ENCODE data around the gene TOP3A.
A peak's percentile ranks its signal among the peaks of the same experiment; 100 is the strongest.
"Not testable (repeated sequence)": the region's sequence is repeated elsewhere in the genome, so short reads cannot be mapped to it uniquely, and the experiment has no call there.

Gene TOP3A, protein sequence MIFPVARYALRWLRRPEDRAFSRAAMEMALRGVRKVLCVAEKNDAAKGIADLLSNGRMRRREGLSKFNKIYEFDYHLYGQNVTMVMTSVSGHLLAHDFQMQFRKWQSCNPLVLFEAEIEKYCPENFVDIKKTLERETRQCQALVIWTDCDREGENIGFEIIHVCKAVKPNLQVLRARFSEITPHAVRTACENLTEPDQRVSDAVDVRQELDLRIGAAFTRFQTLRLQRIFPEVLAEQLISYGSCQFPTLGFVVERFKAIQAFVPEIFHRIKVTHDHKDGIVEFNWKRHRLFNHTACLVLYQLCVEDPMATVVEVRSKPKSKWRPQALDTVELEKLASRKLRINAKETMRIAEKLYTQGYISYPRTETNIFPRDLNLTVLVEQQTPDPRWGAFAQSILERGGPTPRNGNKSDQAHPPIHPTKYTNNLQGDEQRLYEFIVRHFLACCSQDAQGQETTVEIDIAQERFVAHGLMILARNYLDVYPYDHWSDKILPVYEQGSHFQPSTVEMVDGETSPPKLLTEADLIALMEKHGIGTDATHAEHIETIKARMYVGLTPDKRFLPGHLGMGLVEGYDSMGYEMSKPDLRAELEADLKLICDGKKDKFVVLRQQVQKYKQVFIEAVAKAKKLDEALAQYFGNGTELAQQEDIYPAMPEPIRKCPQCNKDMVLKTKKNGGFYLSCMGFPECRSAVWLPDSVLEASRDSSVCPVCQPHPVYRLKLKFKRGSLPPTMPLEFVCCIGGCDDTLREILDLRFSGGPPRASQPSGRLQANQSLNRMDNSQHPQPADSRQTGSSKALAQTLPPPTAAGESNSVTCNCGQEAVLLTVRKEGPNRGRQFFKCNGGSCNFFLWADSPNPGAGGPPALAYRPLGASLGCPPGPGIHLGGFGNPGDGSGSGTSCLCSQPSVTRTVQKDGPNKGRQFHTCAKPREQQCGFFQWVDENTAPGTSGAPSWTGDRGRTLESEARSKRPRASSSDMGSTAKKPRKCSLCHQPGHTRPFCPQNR

DNA sequence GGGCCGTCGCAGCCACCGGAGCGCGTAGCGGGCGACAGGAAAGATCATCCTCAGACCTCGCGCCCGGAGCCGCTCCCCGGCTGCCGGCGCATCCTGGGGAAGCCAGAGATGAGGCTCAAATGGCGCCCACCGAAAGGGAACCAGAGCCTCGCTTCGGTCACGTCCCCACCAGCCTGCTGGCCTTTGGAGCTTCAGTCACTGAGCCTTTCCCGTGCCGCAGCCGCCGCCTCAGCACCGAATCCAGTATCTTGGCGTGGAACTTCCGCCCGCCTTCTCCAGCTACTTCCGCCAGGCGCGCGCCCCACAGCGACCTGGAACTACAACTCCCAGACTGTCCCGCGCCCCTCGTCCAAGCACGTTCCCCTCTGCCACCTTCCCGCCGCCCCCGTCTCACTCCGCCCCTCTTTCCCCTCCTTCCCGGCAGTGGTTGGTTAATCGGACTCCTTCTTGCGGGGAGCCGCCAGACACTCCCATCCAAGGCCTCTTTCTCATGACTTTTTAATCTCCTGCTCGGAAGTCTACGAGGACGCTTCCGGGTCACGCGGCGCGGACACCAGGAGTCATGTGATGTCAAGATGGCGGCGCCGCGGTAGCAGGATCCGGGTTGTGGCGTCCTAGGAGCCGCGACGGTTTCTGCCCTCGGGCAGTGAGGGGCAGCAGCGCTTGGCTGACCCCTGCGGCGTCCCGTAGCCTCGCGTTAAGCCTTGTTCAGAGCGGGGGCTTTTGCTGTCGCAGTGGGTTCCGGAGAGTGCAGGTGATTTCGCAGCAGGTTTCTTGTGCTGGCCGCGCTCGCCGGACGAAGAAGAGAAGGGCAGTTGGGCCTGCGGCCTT lies at the start of gene TOP3A, which contains the start of gene SMCR8:
TSS of gene TOP3A (minus strand) at position 264 of the 831 bp plus-strand sequence. CDS start at position 48, 216 bp downstream.
TSS of gene SMCR8 (plus strand) at position 563 of the 831 bp plus-strand sequence. CDS start 497 bp downstream, outside the sequence.
- peak; percentile 77 to 81 for DNase-seq

DNA sequence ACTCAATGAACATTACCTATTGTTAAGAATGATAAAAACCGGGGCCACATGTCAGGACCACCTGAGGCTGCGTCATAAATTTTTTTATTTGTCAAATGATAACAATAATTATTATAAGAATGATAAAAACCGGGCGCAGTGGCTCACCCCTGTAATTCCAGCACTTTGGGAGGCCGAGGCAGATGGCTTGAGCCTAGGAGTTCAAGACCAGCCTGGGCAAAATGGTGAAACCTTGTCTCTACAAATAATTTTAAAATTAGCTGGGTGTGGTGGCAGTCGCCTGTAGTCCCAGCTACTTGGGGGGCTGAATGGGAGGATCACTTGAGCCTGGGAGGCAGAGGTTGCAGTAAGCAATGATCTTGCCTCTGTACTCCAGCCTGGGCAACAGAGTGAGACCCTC lies 49.4 kb upstream of the TOP3A start:
- DNase-seq = no peak

DNA sequence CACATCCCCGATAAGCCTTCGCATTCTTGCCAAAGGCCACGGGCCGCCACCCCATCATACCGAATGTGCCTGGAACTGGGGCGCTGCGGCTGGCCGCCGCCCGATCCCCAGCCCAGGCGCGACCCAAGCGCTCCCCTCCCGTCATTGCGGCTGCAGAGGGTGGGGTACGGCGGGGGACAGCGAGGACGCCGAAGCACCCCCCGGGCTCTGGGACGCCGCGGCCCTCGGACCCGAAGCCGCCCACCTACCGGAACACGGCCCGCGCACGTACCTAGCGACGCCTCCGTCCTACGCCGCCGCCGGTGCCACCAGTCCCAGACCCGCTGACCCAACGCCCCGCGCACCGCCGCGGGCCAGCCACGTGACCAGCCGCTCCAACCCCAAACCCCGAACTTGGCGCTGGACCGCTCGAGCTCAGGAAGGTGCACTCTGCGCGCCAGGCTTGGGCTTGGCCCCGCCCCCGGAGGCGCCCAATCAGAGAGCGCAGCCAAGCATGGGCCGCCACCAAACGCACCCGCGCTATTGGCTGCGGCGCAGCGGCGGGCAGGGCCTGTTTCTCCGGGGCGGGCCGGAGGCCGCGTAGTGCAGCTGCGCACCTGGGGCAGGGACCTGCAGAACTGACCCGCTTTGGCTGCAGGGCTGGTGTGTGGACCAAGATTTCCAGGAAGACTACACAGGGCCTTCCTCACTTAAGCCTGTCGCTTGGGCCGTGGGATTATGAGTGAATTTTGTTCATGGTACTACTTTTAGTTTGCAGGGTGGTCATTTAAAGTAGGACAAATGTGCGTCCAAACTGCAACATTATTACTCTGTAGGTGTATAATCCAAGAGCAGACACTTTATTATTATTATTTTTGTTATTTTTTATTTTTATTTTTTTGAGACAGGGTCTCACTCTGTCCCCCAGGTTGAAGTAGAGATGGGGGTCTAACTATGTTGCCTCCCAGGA lies 48.6 kb upstream of the TOP3A start, which contains the start of gene SHMT1:
TSS of gene SHMT1 (minus strand) at position 450 of the 949 bp plus-strand sequence. CDS start 7,569 bp downstream, outside the sequence.
- DNase-seq = peak; percentile 53 to 64

DNA sequence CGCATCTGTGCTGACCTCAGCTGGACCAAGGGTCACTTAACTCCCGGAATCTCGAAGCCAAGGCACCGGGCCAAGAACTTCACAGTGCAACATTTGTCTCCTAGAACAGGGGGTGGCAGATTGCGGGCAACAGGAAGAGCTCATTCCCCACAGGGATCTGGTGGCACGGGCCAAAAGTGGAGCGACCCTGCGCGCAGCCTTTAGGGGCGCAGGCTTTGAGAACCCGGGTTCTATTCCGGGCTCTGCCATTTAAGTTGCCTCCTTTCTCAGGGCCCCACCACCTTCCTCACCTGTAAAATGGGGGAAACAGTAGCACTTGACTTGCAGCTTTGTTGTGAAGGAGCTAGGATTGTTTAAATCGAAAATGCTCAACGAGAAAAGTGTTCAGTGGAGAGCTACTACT lies 47.9 kb upstream of the TOP3A start:
- no peak for DNase-seq

DNA sequence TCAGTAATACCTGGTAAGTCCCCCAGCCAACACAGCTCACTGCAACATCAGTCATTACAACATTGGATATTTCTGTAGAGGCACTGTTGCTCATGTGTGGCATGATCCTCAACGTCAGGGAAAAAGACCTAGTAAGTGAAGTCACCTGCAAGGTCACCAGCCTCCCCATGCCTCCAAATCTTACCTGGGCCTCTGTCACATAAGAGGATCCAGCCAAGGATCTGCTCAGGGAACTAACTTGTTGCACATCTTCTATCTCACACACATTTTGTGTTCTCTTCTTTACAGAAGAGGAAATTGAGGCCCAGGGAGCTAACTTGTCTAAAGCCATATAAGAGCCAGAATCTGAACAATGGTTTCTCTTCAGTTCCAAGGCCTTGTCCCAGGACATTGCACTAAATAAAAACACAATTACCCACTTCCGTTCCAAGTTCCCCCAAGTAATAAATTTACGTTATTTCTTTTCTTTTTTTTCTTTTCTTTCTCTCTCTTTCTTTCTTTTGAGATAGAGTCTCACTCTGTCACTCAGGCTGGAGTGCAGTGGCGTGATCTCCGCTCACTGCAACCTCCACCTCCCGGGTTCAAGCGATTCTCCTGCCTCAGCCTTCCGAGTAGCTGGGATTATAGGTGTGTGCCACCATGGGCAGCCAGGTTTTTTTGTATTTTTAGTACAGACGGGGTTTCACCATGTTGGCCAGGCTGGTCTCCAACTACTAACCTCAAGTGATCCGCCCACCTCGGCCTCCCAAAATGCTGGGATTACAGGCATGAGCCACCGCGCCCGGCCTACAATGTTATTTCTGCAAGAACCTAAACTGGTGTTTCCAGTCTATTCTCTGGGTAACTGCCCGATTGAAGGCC lies 47.3 kb upstream of the TOP3A start:
- no peak for DNase-seq

DNA sequence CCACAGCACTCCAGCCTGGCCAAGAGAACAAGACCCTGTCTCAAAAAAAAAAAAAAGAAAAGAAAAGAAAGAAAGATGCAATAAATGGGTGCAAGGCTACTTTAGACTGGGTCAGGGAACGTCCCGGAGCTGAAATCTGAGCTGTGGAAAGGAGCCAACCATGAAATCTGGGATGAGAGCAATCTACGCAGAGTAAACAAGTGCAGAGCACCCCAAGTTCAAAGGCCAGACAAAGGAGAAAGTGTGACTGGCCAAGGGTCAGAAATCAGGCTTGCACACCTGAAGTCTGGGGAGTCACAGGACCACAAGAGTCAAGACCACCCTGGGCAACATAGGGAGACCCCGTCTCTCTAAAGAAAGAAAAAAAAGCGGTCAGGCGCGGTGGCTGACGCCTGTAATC lies 45.7 kb upstream of the TOP3A start:
- DNase-seq = no peak

DNA sequence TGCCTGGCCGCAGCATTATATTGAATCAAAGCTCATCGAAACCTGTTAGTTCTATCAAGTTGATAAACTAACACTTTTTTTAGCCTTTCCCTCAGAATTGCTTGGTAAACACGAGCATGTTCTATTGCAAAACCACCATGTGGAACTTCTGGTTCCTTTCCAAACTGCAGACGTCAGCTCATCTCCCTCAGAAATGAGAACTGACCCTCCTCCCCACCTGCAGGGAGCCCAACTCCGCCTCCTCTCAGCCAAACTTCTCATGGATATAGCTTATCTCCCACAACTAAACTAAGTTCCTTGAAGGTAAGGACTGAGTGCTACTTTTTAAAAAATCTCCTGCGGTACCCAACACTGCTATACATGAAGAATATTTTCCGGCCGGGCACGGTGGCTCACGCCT lies 41.8 kb upstream of the TOP3A start:
- DNase-seq = no peak

DNA sequence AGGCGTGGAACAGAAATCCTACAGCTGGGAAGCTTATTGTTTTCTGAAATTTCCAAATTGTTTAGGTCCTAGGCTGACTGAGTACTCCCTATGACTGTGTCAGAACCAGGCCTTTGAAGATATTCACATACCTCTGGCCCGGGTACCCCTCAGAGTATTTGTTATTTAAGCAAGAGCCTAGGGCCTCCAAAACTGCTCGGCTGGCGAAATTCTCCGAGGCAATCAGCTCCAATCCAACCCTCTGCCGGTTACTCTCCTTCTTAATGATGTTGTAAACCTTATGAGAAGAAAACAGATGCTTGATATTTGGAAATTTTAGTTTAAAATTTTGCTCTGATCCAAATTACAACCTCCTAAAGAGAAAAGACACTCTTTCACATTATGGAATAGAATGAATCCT lies 38.7 kb upstream of the TOP3A start:
- DNase-seq = no peak

DNA sequence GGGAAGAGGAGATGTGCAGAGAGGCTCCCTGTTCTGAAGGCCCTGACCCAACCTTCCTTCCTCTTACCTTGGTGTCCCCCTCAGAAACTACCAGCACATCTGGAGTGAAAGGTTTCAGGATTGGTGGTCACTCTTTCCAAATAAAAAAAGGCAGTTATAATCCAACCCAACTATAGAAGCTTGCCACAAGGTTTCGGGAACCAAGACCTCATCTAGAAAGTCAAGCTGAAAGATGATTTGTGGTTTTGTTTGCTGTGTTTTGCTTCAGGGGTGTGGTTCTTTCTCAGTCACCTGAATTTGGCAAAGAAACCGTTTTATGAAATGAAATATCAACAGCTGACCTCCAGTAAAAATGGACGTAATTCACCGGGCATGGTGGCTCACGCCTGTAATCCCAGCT lies 29.2 kb upstream of the TOP3A start:
- DNase-seq = no peak

DNA sequence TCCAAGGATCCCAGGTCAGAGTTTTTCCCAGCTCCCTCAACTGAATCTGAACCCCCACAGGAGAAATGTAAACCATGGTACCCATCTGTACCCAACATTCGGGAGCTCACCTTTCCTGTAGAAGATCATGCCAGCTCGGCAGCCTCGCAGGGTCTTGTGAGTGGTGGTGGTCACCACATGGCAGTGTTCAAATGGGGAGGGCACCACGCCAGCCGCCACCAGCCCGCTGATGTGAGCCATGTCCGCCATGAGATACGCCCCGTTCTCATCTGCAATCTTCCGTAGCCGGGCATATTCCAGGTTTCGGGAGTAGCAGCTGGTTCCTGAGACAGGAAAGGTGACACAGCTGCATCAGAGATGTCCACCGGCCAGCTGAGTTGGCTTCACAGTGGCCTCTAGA lies 25.1 kb upstream of the TOP3A start:
- no peak for DNase-seq

DNA sequence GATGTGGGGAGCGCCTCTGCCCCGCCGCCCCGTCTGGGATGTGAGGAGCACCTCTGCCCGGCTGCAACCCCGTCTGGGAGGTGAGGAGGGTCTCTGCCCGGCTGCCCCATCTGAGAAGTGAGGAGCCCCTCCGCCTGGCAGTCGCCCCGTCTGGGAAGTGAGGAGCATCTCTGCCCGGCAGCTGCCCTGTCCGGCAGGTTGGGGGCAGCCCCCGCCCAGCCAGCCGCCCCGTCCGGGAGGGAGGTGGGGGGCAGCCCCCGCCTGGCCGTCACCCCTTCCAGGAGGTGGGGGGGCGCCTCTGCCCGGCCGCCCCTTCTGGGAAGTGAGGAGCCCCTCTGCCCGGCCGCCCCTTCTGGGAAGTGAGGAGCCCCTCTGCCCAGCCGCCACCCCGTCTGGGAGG lies 23.4 kb upstream of the TOP3A start:
- DNase-seq = not testable (repeated sequence)

DNA sequence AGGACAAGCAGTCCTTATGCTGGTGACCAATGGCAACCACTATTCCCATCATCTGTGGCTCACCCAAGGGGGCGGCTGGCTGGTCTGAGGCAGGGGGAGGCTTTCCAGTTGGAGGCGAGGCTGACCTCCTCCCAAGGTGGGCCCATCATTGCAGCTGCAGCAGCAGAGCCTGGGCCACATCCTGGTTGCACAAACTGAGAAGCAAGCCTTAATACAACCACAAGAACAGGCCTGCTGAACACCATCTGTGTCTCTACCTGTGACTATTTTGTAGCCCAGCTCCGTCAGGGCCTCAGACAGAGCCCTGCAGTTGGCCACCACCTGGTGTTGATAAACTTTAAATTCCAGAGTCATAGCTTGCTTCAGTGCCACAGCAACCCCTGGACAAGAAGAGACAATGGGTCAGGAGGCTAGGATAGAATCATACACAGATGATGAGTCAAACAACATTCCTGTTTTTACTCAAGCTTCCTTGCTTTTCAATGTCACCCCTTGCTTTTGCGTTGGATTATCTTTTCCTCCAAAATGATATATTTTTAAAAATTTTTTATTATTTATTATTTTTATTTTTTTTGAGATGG lies 18.2 kb upstream of the TOP3A start:
- no peak for DNase-seq

DNA sequence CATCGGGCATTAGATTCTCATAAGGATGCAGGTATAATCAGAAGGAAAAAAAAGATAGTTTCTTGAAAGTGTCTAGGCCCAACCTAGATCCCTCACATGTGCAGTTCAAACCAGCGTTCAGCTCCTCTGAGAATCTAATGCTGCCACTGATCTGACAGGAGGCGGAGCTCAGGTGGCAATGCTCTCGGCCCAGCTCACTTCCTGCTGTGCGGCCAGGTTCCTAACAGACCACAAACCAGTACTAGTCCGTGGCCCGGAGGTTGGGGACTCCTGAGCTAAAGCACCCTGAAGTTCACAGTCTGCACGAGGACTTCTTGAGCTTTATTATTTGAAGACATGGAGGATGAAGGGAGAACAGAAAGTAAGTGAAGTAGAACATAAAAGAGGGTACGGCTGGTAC lies 17.1 kb upstream of the TOP3A start:
- no peak for DNase-seq

DNA sequence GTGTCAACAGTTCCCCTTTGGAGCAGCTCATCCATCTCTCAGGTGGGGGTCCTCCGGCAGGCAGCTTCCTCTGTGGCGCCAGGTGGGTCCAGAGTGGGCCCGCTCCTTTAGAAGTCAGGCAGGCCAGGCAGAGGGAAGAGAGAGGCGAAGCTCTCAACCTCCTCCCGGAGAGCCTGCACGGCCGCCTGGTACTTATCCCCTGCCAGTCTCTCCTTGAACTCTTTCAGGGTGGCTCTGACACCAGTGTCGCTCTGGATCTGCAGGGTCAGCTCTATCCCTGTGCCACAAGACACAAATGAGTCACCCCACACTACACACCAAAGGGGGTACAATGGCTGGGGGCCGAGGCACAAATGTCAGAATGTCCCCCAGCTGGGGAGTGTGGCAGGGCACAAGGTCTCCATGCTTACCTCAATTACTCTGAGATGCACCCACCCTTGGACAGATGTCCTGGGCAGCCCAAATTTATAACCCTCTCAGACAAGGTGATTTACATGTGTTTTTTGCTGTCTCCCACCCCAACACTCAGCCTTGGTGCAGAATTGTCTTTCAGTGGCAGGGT lies 13.9 kb upstream of the TOP3A start:
- DNase-seq = no peak

DNA sequence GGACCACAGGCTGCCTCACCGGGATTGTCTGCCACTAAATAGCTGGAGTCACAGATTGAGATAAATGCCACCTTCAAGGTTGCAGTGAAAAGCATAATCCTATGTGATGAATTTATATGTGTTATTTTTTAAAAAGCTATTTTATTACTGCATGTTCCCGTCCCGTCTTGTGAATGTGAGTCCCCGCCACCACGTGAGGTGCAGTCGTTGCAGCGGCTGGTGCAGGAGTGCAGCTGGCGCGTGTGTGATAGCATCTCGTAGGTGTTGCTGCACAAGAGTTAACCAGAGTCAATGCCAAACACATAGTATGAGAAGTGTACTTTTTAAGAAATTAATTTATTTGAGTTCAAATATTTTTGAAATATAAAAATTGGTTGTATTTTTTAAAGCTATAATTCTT lies 12.8 kb upstream of the TOP3A start:
- no peak for DNase-seq

DNA sequence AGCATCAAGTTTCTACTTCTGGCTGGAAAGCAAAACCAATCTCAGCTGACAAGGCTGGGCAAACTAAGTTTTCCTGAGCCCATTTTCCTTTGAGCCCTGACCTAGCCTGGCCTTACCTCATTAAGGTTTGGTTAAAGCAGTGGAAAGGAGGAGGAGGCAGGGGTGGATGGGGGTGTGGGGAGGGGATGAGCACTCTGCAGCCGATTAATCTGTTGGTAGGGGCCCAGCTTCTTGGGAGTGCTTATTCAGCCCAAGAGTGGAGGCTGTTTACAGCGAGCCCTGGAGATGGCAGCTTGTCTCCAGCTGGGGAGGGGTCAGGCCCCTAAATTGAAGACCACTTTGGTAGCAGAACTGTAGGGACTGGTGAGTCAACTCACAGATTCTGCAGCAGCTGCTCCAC lies 12.3 kb upstream of the TOP3A start:
- no peak for DNase-seq

DNA sequence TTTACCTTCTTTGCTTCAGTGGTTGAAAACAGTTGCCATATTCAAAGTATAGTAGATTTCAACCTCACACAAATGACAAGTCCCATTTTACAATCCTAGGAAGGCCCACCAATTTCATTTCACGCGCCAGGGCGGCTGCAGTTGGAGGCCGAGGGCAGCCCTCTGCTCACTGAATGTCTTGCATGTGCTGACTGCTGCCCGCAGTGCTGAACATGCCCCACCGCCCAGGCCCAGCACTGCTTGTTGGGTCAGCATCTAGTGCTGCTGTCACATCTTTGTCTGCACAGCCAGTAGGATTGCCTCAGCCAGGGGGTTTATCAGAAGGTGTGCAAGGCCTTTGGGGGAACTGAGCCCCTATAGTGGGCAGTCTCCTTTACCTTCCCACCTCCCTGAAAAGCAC lies 11.8 kb upstream of the TOP3A start:
- DNase-seq = no peak

DNA sequence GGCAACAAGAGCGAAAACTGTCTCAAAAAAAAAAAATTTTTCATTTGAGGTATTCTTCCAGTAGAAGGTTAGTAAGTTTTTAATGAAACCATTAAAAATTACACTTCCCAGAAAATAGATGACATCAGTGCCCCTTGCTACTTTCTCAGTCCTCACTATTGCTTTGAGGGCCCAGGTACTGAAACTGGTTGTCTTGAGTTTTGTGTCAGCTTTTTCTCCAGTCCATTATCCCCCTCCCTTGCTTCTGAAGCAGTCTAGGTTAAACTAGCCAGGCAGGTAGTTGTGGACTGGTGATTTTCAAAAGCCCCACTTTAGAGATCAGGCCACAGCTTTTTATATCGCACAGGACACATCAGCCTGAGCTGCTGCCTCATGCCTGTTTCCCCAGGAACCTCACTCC lies 11.2 kb upstream of the TOP3A start:
- DNase-seq = no peak

Measured in AML-193 (cell line).